HT1080 (cell line): ENCODE results near the gene RGS7BP. TPM values are rescaled to one million over a fixed set of nuclear protein-coding genes. Genes with fewer than 3 reads are reported as not detected.
A peak's percentile ranks its signal among the peaks of the same experiment; 100 is the strongest.

Experiments used
- DNase-seq: peaks from one replicate; pipeline ENCODE4 v3.0.0-alpha.2; 2015; ENCODE audit warnings: low read depth
- polyA plus RNA-seq, 2 experiments: library from polyadenylated mRNA; depleted of rRNA; stranded (reverse); fragments of >200 nt; gene quantifications; 2 replicates each; pipeline ENCODE4 v1.2.3, GENCODE V29; 2015
- total RNA-seq: library from RNA; depleted of rRNA; stranded (reverse); fragments of >200 nt; shearing (Covaris generic); gene quantifications from 2 replicates; pipeline ENCODE4 v1.2.3, GENCODE V29; 2014; rRNA removed

RGS7BP gene
- not detected in 2 replicates for total RNA-seq
- 0.07 TPM in 1 of 2 replicates, not detected in the other for polyA plus RNA-seq (2015; cell fraction: cytosol; rRNA removed)
- polyA plus RNA-seq (2015; cell fraction: nucleus; rRNA removed): not detected in 2 replicates

GRCh38 chr5:64505769-64506566, at the start of gene RGS7BP:
RGS7BP (plus strand) TSS chr5:64506015; CDS start chr5:64506625, 610 bp downstream.
- DNase-seq: no peak

DNA sequence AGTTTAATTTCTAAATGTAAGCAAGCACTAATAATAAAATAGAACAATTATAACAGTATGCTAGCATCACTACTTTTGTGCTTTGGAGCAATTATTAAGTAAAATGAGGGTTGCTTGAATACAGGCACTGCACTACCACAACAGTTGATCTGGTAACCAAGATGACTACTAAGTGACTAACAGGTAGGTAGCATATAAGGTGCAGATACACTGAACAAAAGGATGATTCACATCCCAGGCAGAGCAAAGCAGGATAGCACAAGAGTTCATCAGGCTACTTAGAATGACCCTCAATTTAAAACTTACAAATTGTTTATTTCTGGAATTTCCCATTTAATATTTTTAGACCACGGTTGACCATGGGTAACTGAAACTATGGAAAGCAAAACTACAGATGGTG, 48.0 kb upstream of the RGS7BP start:
- DNase-seq: peak; percentile 10

GRCh38 chr5:64458948-64459347, 46.9 kb upstream of the RGS7BP start:
- DNase-seq: no peak

DNA sequence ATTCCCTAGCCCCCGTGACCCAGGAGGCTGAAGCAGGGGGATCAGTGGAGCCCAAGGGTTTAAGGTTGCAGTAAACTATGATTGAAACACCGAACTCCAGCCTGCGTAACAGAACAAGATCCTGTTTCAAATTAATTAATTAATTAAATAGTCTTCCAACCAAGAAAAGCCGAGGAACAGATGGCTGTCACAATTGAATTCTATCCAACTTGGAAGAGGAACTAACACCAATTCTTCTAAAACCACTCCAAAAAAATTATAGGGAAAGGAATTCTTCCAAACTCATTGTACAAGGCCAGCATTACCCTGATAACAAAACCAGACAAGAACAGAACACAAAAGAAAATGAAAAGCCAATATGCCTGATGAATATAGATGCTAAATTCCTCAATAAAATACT, 43.4 kb upstream of the RGS7BP start:
- no peak for DNase-seq

DNA sequence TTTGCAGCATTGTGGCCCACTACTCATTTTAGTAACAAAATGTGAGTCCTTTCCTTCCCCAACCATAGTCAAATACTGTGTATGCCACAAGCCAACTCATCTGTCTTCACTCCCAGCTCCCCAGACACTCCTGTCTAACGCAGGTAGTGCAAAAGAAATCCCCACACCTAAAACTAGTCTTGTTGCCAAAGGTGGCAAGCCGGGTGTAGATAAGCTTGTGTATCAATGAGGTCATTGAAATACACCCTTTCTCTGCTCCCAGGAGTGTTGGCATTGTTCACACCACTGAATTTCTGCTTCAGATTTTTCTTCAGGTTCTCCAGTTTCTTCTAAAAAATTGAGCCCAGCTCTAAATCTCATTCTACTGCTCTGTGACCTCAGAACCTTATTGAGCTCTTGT, 19.7 kb upstream of the RGS7BP start:
- no peak for DNase-seq

- DNase-seq: no peak
Measured at GRCh38 chr5:64487283-64487682, 18.5 kb upstream of the RGS7BP start.

- DNase-seq: no peak
Measured at GRCh38 chr5:64489857-64490256, 16.0 kb upstream of the RGS7BP start.

DNA sequence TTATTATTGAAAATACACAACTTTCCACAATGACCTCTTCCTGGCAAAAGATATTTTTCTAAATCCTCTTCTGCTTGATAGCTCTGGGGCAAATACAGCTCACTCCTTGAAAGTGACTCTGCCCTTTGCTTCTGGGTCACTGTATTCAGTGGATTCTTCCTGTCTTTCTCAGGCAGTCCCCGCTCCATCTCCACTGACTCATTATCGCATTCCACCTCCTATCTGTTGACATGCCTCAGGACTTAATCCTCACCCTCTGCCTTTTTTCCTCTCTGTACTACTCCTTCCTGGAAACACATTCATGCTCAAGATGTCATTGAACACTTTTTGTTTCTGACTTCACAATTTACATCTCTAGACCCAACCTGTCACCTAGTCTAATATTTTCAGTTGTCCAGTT, 8.4 kb upstream of the RGS7BP start:
- DNase-seq: peak; percentile 81

GRCh38 chr5:64502196-64502595, 3.6 kb upstream of the RGS7BP start:
- no peak for DNase-seq

DNA sequence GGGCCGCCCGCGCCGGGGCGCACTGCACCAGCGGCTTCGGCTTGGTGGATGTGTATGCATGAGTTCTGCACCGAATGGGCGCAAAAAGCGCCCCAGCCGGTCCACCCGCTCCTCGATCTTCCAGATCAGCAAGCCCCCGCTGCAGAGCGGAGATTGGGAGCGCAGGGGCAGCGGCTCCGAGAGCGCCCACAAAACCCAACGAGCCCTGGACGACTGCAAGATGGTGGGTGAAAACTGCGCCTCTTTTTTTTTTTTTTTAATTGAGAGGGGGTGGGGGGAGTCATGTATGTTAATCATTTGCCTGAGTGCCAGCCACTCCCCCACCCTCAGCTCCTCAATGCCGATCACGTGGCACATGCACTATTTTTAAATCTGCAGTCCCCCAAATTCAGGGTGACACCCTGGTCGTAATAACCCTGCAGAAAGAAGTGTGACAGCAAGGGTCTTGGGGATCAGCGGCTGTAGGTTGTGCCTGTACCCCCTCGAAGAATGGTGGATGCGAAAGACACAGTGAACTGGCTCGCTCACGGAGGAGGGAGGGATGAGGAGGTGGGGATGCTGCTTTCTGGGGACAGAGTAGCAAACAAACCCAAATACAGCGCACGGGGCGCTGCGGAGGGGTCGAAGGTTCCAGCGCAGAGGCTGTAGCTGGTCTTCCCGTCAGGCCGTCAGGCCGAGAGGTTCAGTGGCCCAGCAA, 900 bp downstream of the RGS7BP start:
- DNase-seq: no peak

- no peak for DNase-seq
Measured at GRCh38 chr5:64507264-64507605, 1.4 kb downstream of the RGS7BP start.

DNA sequence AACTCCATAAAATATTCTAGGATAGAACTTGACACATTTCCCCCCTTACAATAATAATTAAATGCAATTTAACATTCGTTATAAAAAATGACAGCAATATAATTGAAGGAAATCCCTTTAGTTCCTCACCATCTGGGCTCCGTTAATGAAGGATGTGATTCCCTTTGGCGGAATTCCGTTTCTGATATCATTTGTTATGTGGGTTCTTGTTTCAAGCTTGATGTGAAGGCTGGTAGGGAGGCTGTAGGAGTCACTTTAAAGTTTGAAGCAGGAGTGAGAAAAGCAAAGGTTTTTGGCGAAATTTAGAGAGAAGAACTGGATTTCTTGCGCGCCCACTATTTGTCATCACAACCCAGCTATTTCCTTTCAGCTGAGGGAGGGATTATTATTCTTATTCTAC, 4.0 kb downstream of the RGS7BP start:
- no peak for DNase-seq

DNA sequence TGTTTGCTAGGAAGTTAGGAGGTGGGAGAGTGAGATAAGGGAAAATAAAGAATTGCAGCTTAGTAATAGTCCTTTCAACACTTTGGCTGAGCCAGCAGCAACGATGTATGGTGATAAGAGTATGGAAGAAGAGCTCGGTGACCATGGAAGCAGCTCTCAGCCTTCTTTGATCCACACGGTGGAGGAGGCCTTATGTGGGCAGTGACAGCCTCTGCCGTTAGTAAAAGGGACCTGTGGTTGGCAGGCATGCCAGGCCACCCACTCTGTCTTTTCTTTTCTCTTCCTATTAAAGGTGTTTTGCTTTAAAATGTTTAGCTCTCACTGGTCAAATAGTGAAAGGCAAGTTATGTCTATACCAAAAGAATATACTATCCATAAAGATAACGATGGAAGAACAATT, 7.7 kb downstream of the RGS7BP start:
- DNase-seq: no peak

GRCh38 chr5:64514612-64515011, 8.8 kb downstream of the RGS7BP start:
- DNase-seq: no peak

GRCh38 chr5:64516216-64516615, 10.4 kb downstream of the RGS7BP start:
- no peak for DNase-seq

DNA sequence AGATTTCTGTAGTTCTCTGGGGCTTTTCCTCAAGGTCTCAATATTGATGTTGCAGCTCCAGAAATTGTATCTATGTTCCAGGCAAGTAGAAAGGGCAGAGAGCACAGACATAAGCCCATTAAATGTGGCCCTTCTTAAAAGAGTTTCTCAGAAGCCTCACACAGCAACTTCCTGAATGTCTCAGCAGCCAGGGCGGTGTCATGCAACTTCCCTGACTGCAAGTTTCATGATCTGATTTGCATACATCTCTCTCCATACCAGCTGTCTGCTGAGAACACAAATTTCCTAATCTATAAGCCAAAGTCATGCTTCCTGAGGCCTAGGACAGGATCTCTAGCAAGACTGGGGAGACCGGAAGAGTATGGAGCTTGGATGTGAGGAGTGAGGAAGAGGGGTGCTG, 13.0 kb downstream of the RGS7BP start:
- DNase-seq: no peak

DNA sequence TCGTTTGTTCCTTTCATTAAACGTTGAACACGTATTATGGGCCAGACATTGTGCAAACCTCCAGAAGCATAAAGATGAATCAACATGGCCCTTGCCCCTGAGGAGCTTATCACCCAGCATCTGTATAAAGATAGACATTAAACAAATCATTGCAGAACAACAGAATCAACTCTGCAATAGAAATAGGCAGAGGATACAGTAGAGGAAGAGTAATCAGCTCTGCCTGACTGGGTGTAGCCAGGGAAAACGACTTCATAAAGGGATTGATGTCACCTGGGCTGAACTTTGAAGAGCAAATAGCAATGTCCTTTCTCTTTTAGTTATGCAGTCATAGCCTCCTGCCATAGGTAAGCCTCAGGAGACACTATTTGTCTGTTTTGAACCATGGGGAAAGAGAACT, 13.4 kb downstream of the RGS7BP start:
- DNase-seq: no peak

- no peak for DNase-seq
Measured at GRCh38 chr5:64526734-64527439, 21.1 kb downstream of the RGS7BP start.

DNA sequence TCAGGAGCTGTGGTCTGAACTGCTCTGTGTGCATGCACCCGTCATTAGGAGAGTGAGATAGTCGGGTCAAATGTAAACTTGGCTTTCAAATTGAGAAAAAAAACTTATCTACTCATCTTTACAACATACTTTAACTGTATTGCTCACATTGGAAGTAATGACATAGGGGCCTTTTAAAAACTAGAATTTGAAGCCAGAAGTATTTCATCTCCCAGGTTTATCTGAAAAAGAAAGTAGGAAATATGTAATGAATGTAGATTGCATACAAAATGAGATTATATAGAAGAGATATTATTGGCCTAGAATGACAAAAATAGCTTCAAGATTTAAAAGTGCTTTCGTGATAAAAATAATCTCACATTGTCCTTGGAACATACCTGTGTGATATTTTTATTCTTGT, 24.3 kb downstream of the RGS7BP start:
- DNase-seq: no peak

GRCh38 chr5:64532212-64532611, 26.4 kb downstream of the RGS7BP start:
- DNase-seq: no peak

DNA sequence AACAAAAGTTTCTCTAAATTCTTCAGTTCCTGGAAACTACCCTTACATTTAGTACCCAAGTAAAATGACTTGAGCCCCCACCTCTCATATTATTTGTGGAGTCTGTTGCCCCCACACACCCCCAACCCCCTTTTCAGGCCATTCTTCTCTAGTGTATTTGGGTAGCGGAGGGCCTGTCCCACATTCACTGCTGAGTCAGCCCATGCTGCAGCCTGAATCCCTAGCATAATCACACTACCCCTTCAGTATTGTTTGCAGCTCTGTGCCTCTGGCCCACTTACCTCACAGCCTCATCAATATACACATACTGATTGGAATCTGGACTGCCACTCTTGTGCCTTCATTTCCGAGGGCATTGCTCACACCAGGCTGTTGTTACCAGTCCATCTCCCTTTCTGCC, 26.8 kb downstream of the RGS7BP start:
- no peak for DNase-seq

- DNase-seq: no peak
Measured at GRCh38 chr5:64534033-64534432, 28.2 kb downstream of the RGS7BP start.
